HPDE6-E6E7 (cell line): Measurements from ENCODE around the gene GLYATL1.

ENCODE experiments used
- DNase-seq: peaks from one replicate; pipeline ENCODE4 v3.0.0; 2011; ENCODE audit warnings: missing footprints; ENCODE audit errors: extremely low spot score

GLYATL1 gene

GRCh38 chr11:58926695-58927094 lies 12.6 kb upstream of the GLYATL1 start:
- DNase-seq: no peak

DNA sequence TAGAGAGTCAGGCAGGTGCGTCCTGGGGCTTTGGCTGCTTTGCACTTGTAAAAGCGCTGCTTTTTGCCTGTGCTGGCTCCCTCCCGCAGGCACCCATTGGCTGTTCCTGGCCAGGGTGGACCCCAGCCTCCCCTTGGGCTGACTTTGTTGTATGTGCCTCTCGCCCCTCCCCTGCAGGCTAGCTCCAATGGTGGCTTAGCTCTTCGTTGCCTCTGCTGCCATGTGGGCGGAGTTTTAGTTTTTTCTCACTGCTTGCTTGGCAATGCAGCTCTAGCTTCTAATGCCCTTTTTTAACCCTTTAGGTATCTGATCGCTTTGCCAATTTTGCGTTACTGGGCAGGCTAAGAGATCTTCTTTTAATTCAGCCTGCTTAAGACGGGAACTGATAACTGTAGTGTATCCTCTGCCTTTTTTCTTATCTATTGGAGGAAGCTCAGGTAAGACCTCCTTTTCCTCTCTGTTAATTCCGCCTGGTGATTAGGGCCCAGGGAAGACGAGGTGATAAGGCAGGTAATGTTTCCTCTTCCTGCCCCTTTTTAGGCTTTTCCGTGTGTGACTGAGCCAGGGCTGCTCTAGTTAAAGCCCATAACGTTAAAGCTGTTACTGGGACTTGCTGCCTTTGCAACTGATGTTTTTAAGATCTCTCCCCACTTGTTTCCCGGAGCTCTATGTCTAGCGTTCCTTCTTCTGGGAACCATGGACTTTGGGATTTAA lies 11.7 kb upstream of the GLYATL1 start:
- no peak for DNase-seq

GRCh38 chr11:58928107-58928499 lies 11.2 kb upstream of the GLYATL1 start:
- no peak for DNase-seq

- DNase-seq: no peak
Observed at GRCh38 chr11:58928691-58929090, 10.6 kb upstream of the GLYATL1 start.

DNA sequence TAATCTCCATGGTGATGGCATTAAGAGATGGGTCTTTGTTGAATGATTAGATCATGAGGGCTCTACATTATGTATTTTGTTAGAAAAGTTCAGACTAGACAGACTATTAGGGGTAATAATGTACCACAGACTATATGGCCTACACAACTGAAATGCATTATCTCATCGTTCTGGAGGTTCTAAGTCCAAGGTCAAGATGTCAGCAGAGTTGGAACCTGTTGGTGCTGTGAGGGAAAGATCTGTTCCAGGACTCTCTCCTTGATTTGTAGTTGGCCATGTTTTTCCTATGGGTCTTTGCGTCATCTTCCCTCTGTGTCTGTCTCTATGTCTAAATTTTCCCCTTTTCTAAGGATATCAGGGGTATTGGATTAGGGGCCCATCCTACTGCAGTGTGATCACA lies 8.4 kb upstream of the GLYATL1 start:
- no peak for DNase-seq

DNA sequence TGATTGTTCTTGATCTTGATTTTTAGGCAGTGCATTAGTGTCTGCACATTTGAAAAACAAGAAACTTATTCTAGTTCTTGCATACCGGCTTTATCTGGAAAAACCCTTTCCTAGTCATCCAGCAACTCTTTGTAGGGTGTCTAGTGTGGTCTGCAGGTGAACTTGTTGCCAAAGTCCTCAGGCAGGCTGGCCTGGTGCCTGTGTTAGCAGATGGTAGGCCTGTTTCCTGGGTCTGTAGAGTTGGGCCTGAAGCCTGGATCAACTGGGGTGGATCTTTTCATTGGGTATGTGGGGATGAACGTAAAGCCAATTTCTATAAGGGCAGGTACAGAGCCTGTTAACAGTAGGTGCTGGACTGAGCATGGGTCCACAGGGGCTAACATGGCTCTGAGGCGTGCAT lies 5.6 kb upstream of the GLYATL1 start:
- DNase-seq: no peak

DNA sequence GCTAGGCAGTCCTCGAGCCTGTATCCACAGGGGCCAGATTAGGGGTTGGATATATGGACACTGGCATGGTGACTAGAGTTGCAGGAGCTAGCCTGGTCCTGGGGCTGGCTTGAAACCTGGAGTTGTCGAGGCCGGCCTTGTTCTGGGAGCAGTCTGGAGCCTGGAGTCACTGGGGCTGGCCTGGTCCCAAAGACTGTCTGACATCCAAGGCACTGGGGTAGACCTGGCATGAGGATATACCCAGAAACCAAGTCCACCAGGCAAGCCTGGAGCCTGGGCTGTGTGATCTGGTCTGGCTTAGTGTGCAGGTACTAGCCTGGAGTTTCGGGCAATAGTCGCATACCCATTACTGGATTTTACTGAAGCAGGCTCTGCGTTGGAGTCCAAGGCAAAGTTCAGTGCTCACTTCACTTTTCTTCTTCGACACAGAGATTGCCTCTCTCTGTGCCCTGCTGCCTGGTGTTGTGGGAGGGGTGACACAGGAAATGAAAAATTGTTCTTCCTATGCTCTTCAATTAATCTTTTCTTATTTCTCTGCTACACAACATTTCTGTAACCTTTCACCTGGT lies 4.3 kb upstream of the GLYATL1 start:
- DNase-seq: no peak

DNA sequence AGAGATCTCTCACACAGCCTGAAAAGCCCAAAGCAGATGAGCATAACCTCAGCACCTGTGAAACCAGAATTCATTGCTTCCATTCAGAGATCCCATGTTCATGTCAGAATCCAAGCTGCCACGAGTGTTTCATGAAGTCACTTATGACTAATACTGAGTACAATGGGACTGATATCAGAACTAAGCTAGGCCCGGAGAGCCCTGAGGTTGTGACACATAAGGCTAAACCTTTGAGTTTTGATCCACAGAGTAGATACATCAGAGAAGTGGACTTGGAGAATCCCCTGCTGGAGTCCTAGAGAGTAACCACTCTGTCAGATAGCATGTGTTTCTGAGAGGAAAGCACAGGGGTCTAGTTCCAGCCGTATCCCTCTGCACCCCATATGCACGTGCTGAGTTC lies 890 bp upstream of the GLYATL1 start:
- DNase-seq: no peak

DNA sequence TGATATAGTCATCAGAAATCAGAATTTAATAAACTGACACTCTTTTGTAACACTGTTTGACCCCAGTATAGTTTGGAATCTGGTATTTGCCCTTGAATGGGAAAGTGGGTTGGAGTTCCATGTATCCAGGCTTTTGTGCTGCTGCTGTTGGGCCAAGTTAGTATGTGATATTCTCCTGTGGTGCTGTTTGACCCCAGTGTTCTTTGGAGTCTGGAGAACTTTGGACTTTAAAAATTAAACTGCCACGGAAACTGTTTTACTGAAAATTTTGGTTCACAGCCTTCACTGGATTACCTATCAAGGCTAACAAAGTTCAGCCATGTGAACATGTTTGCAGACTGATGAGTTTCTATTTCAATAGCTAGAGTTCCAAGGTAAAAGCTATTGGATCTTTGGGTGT lies 740 bp downstream of the GLYATL1 start:
- DNase-seq: no peak

DNA sequence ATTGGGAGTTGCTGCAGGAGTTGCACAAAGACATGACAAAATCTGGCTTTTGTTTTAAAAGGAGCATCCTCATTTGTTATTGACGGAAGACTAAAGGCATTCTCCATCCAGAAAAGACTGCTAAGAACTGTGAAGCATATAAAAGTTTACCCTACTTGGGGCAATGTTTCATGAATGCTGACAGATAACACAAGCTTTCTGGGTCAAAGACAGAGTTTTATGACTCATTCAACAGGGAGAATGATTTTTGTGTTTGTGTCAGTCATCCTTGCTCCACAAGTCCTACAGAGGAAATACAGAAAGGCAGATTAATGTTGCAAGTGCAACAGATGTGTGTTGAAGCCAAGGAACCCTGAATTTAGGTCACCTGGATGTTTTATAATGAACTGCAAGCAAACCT lies 2.5 kb downstream of the GLYATL1 start:
- no peak for DNase-seq

GRCh38 chr11:58945663-58946062 lies 6.4 kb downstream of the GLYATL1 start:
- no peak for DNase-seq

GRCh38 chr11:58949184-58949583 lies 9.9 kb downstream of the GLYATL1 start:
- no peak for DNase-seq

- no peak for DNase-seq
Observed at GRCh38 chr11:58957922-58958321, 18.6 kb downstream of the GLYATL1 start.

DNA sequence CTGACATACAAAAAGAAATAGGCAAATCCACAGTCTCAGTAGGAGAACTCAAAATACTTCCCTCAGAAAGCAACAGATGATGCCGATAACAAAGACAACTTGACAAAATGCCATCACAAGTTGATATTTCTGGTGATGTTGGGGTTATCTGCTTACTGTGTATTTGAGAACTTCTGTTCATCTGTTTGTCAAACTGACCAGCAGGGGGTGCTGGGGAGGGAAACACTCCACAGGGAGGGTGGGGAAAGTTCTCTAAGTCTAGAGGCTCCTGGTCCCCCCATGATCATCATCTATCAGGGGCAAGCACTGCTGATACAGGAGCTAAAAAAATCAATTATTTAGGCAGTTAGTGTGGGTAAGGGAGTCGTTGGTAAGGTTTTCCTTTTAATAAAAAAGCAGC lies 19.2 kb downstream of the GLYATL1 start:
- no peak for DNase-seq

DNA sequence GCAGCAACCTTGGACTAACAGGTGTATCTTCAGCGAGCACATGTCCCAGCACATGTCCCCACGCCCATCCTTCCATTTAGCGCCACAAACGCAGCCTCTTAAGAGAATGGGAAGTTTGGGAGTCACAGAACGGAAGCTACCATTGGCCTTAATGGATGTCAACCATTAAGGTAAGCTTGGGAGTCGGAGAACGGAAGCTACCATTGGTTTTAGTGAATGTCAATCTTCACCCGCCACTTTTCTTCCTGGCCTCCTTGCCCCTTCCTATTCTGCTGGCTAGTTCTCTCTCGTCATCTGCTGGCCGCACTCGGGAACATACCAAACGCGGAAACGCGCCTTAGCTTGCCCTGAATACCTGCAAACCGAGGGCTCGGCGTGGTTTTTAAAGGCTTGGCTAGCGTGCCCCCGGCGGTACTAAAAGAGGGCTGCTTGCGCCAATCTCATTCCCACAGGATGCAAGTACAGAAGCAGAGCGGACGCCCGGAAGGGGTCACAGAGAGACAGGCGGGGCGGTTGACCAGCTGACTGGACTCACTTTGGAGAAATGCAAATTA lies 24.3 kb downstream of the GLYATL1 start:
- DNase-seq: peak; percentile 78

GRCh38 chr11:58965246-58965985 lies 26.1 kb downstream of the GLYATL1 start:
- DNase-seq: no peak

DNA sequence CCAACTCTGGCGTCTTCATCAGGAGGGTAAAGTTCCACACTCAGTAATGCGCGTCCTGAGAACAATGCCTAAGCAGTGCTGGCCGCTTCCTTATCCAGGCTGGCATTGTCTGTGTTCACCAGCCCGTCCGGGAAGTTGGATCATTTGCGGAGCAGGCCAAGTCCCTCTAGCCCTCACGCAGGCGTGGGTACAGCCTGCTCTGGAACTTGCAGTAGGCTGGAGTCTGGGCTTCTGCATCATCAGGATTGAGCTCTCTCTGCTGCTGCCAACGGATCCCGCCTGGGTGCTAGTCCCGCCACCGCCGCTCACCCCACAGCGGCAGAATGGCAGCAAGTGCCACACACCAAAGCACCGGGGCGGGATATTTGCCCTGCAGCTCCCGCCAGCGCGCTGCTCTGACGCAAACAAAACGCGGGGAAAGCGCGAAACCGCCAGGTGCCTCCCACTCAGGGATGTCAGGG lies 29.0 kb downstream of the GLYATL1 start:
- DNase-seq: no peak

DNA sequence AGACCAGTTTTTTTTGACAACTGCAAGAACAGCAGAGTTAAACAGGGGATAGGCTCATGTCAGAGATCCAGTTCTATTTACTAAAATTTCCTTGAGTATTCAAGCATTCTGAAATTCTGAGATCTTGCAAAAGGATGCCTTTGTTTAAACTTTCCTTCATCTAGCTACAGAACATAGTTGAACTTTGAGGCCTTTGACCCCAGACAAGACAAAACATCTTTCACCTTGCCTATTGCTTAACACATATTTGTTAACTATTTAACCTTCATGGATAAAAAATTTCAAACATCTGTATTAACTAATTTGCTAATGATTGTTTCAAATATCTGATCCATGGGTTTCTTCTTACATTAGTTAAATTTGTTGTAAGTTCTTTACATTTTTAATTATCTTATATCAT lies 38.2 kb downstream of the GLYATL1 start:
- no peak for DNase-seq

DNA sequence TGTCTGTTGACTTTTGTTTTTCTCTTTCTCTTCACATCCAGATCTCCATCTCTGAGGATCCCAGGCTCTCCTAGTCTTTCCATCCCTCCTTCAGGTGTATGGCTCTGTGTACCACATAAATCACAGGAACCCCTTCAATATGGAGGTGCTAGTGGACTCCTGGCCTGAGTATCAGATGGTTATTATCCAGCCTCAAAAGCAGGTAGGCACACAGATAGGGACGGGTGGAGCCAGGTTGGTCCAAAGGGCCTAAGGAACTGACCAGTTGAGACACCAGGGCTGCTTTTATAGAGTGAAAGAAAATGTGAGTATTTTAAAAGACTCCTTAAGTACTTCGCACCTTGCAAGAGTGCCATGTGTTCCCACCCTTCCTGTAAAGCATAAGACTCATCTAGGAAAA lies 39.9 kb downstream of the GLYATL1 start:
- DNase-seq: no peak

DNA sequence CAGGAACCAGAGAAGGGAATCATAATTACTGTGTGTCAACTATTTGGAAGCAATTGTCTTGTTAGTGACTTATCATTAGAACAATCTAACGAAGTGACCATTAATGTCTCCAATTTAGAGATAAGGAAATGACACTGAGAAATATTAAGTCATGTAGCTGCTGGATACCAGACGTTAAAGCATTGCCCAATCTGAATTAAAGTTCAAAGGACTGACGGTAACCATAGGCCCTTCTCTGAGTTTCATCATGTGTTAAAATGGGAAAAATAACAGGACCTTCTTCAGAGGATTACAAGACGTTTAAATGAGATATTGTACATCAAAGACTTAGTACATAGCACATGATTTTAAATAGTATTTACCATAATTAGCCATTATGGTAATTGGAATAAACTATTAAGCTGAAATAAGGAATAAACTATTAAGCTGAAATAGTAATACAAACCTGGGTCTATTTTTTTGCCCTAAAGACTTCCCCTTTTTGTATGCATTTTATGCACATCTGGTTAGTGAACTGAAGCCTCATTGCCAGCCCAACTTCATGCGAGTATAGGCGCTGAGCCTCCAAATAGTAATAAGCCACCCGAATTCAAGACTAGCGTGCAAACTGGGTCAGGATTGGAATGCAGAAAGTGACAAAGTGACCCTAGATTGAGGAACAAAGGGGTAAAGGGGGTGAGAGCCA lies 41.0 kb downstream of the GLYATL1 start:
- DNase-seq: no peak

DNA sequence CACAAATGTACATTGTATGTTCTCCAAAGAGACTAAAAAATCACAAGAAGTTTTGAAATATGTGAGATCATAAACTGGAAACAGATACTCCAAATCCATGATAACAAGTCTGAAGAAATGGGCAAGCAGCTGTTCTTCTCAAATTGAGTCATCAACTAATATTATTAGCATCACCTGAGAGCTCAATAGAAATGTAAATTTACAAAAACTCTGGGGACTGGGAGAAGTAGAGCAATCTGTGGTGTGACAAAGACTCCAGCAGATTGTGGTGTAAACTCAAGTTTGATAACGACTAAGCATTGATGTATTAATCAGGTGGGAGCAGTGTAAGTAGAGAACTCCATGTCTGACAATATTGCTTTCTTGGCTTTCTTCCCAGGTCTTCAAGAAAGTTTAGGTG lies 53.2 kb downstream of the GLYATL1 start:
- no peak for DNase-seq

DNA sequence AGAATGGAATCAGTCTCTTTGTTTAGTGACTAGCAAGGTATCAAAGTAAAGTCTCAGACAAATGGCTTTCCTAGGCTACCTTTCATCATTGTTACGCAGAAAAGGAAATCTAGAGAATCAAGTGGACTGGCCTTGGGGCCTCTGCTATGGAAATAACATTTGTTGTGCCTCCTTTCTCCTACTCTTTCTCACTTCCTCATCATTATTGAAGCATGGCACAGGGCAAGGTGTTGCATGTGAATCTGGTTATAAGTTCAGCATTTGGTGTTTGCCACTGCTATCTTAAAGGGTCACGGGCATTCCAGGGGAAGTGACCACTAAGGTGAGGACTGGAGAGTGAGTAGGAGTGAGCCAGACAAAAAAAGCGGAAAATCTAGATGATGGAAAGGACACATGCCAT lies 54.9 kb downstream of the GLYATL1 start:
- no peak for DNase-seq
